Endothelial cell (in vitro differentiated cells): ENCODE results near the gene GABRE. TPM values are rescaled to one million over a fixed set of nuclear protein-coding genes. Genes with fewer than 3 reads are reported as not detected.
A peak's percentile ranks its signal among the peaks of the same experiment; 100 is the strongest.

Source experiments
- DNase-seq: peaks from one replicate; pipeline ENCODE4 v3.0.0; 2021; ENCODE audit warnings: low spot score
- H3K27ac Mint-ChIP-seq: one replicate; pipeline ENCODE4 v1.8.0; 2021; ENCODE audit warnings: mixed read lengths, inconsistent platforms; ENCODE audit not compliant: unreplicated experiment
- H3K27me3 Mint-ChIP-seq: one replicate; pipeline ENCODE4 v1.8.0; 2021; ENCODE audit warnings: mild to moderate bottlenecking, moderate library complexity, mixed read lengths, inconsistent platforms; ENCODE audit not compliant: unreplicated experiment
- H3K36me3 Mint-ChIP-seq: one replicate; pipeline ENCODE4 v1.8.0; 2021; ENCODE audit warnings: mild to moderate bottlenecking, low read depth, mixed read lengths, inconsistent platforms; ENCODE audit not compliant: unreplicated experiment
- H3K4me1 Mint-ChIP-seq: one replicate; pipeline ENCODE4 v1.8.0; 2021; ENCODE audit warnings: mild to moderate bottlenecking, mixed read lengths, inconsistent platforms; ENCODE audit not compliant: unreplicated experiment
- H3K4me3 Mint-ChIP-seq: one replicate; pipeline ENCODE4 v1.8.0; 2021; ENCODE audit warnings: mild to moderate bottlenecking, mixed read lengths, inconsistent platforms; ENCODE audit not compliant: unreplicated experiment
- H3K9me3 Mint-ChIP-seq: one replicate; pipeline ENCODE4 v1.8.0; 2021; ENCODE audit warnings: mixed read lengths, inconsistent platforms; ENCODE audit not compliant: unreplicated experiment
- CTCF ChIP-seq: fragments of 200-600 bp; sonication (generic); IDR thresholded peaks from one replicate; pipeline ENCODE4 v1.5.0; 2021; ENCODE audit warnings: antibody characterized with exemption; ENCODE audit not compliant: unreplicated experiment
- total RNA-seq: library from RNA; stranded (reverse); fragmentation: NEBNext Ultra II Directional; extraction: Animal tissue kit (Norgen Biotek cat#: 25700); gene quantifications from one replicate; pipeline ENCODE4 v1.2.1, GENCODE V29; 2021; ENCODE audit not compliant: unreplicated experiment

Gene GABRE
- total RNA-seq, 1 donor from 2014 or later = 2.0 TPM

- Mint-ChIP-seq H3K27ac (no peak overlapping the region), H3K4me1 (peaks cover 4% of the 10 kb centered on the region), H3K27me3 (peaks cover 4% of the 10 kb centered on the region), H3K9me3 (no peaks in the 10 kb centered on the region), H3K4me3 (no peak overlapping the region), H3K36me3 (no peaks in the 10 kb centered on the region)
- no peak for DNase-seq
- TF ChIP-seq CTCF = no peak
These were observed 583 bp downstream of the GABRE start for GRCh38 chrX:151973851-151974335.

- Mint-ChIP-seq H3K27ac (peak overlapping the region; percentile 9), H3K4me1 (peaks cover 4% of the 10 kb centered on the region), H3K27me3 (peaks cover 5% of the 10 kb centered on the region), H3K9me3 (no peaks in the 10 kb centered on the region), H3K4me3 (peak overlapping the region; percentile 47), H3K36me3 (no peaks in the 10 kb centered on the region)
- DNase-seq = no peak
- no peak for TF ChIP-seq CTCF
These were observed 1.3 kb downstream of the GABRE start for GRCh38 chrX:151973060-151973661.

- H3K27ac Mint-ChIP-seq = no peak overlapping the region
- no peak for DNase-seq
- peaks cover 5% of the 10 kb centered on the region for H3K27me3 Mint-ChIP-seq
- TF ChIP-seq CTCF = no peak
- H3K4me3 Mint-ChIP-seq = no peak overlapping the region
- peaks cover 4% of the 10 kb centered on the region for H3K4me1 Mint-ChIP-seq
- H3K36me3 Mint-ChIP-seq = no peaks in the 10 kb centered on the region
- H3K9me3 Mint-ChIP-seq = no peaks in the 10 kb centered on the region
These were observed 3.8 kb downstream of the GABRE start for GRCh38 chrX:151970661-151971060.

GRCh38 chrX:151970027-151970426 is 4.4 kb downstream of the GABRE start:
- no peak for DNase-seq
- TF ChIP-seq CTCF = no peak
- Mint-ChIP-seq H3K4me3 (no peak overlapping the region), H3K27me3 (peaks cover 5% of the 10 kb centered on the region), H3K9me3 (no peaks in the 10 kb centered on the region), H3K4me1 (peaks cover 4% of the 10 kb centered on the region), H3K36me3 (no peaks in the 10 kb centered on the region), H3K27ac (no peak overlapping the region)

- Mint-ChIP-seq H3K4me1 (no peaks in the 10 kb centered on the region), H3K9me3 (no peaks in the 10 kb centered on the region), H3K4me3 (no peak overlapping the region), H3K36me3 (no peaks in the 10 kb centered on the region), H3K27ac (no peak overlapping the region), H3K27me3 (peaks cover 1% of the 10 kb centered on the region)
- DNase-seq = no peak
- no peak for TF ChIP-seq CTCF
These were observed 8.2 kb downstream of the GABRE start for GRCh38 chrX:151966236-151966635.
